ENCODE data around the gene SET.
A peak's percentile ranks its signal among the peaks of the same experiment; 100 is the strongest.

Gene SET

GRCh38 chr9:128713941-128714573 lies 25.0 kb downstream of the SET start:
- DNase-seq = no peak

GRCh38 chr9:128714586-128715435 lies 25.8 kb downstream of the SET start:
- no peak for DNase-seq

GRCh38 chr9:128715436-128715750 lies 26.4 kb downstream of the SET start:
- DNase-seq = no peak

- no peak for DNase-seq
Observed at GRCh38 chr9:128716581-128717254, 27.7 kb downstream of the SET start.

- DNase-seq = no peak
Observed at GRCh38 chr9:128718047-128718446, 29.0 kb downstream of the SET start.

- DNase-seq = no peak
Observed at GRCh38 chr9:128718475-128718874, 29.5 kb downstream of the SET start.

GRCh38 chr9:128719919-128720605 lies 31.0 kb downstream of the SET start:
- DNase-seq = no peak

GRCh38 chr9:128720841-128721486 lies 31.9 kb downstream of the SET start:
- DNase-seq = no peak

- no peak for DNase-seq
Observed at GRCh38 chr9:128721487-128722010, 32.5 kb downstream of the SET start.

GRCh38 chr9:128722380-128723351 lies 33.6 kb downstream of the SET start:
- DNase-seq = no peak

- DNase-seq = no peak
Observed at GRCh38 chr9:128723352-128723865, 34.4 kb downstream of the SET start.

- DNase-seq = peak; percentile 99
Observed at GRCh38 chr9:128723866-128724743, 35.1 kb downstream of the SET start, which contains the start of gene ZDHHC12. Gene ZDHHC12, minus strand, starts transcription at chr9:128724127. Its CDS starts 34 bp downstream, at chr9:128724093.

- DNase-seq = peak; percentile 89
Observed at GRCh38 chr9:128724744-128725211, 35.8 kb downstream of the SET start.

- no peak for DNase-seq
Observed at GRCh38 chr9:128727640-128728248, 38.7 kb downstream of the SET start.

- DNase-seq = no peak
Observed at GRCh38 chr9:128728298-128728697, 39.3 kb downstream of the SET start.

GRCh38 chr9:128729302-128729701 lies 40.3 kb downstream of the SET start:
- DNase-seq = no peak

- no peak for DNase-seq
Observed at GRCh38 chr9:128729766-128730517, 40.9 kb downstream of the SET start.

- DNase-seq = no peak
Observed at GRCh38 chr9:128731093-128731492, 42.1 kb downstream of the SET start.

GRCh38 chr9:128731691-128732090 lies 42.7 kb downstream of the SET start:
- no peak for DNase-seq
